Activated naive CD8-positive, alpha-beta T cell (primary cell): ENCODE measurements around the gene DNAJC30.
"Not testable (repeated sequence)": the region's sequence is repeated elsewhere in the genome, so short reads cannot be mapped to it uniquely, and the experiment has no call there.

Source experiments
- H3K27ac Mint-ChIP-seq: one replicate; pipeline ENCODE4 v1.8.0; 2021; ENCODE audit warnings: mixed read lengths
- H3K27me3 Mint-ChIP-seq: one replicate; pipeline ENCODE4 v1.8.0; 2021; ENCODE audit warnings: mixed read lengths
- H3K36me3 Mint-ChIP-seq: one replicate; pipeline ENCODE4 v1.8.0; 2021; ENCODE audit warnings: mixed read lengths
- H3K4me1 Mint-ChIP-seq: one replicate; pipeline ENCODE4 v1.8.0; 2021; ENCODE audit warnings: low read depth, mixed read lengths
- H3K4me3 Mint-ChIP-seq: one replicate; pipeline ENCODE4 v1.8.0; 2021; ENCODE audit warnings: mild to moderate bottlenecking, mixed read lengths
- H3K9me3 Mint-ChIP-seq: one replicate; pipeline ENCODE4 v1.8.0; 2021; ENCODE audit warnings: low read depth, mixed read lengths

The DNAJC30 gene

DNA sequence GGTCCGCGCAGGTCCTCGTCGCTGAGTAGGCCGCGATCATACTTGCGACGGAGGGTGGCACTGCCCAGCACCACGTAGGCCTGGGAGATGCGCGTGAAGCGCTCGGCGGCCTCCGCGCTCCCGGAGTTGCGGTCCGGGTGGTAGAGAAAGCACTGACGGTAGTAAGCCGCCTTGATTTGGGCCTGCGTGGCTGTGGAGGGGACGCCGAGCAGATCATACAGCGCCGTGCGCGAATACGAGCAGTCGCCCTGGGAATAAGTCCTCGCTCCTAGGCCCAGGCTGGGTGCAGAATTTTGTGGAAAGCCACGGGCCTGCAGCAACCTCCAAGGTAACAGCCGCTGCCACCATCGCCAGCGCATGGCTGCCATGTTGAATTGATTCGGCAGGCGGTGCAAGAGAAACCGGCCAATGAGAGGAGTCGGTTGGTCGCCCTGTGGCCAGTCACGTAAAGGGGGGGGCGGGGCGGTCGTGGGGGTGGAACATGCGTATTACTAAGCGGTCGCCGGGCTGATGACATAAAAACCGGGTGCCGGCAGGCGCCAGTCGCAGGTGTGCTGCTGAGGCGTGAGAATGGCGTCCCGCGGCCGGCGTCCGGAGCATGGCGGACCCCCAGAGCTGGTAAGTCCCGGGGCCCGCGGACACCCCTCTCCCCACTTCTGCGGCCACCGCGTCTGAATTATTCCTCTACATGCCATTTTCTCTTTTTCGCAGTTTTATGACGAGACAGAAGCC lies at the start of gene DNAJC30, which contains the start of gene BUD23:
DNAJC30 (minus strand) TSS at position 398 of the 732 bp plus-strand sequence; CDS start at position 368, 30 bp downstream.
BUD23 (plus strand) TSS at position 542 of the 732 bp plus-strand sequence; CDS start at position 571, 29 bp downstream.
- Mint-ChIP-seq H3K4me1 (peaks cover 33% of the 10 kb centered on the region), H3K9me3 (no peaks in the 10 kb centered on the region), H3K4me3 (peak within 1 kb of the TSS; percentile 100), H3K27me3 (no peaks in the 10 kb centered on the region), H3K27ac (peak within 1 kb of the TSS; percentile 96), H3K36me3 (peaks cover 6% of the 10 kb centered on the region)

DNA sequence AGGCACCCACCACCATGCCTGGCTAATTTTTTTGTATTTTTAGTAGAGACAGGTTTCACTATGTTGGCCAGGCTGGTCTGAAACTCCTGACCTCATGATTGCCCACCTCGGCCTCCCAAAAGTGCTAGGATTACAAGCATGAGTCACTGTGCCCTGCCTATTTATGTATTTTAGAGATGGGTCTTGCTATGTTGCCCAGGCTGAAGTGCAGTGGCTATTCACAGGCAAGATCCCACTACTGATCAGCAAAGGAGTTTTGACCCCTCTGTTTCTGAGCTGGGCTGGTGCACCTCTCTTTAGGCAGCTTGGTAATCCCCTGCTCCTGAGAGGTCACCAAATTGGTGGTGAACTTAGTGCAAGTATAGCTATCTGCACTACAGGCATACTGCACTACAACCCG lies 49.1 kb upstream of the DNAJC30 start:
- H3K9me3 Mint-ChIP-seq = no peaks in the 10 kb centered on the region
- H3K4me1 Mint-ChIP-seq = peaks cover 6% of the 10 kb centered on the region
- H3K36me3 Mint-ChIP-seq = no peaks in the 10 kb centered on the region
- H3K27me3 Mint-ChIP-seq = peaks cover 3% of the 10 kb centered on the region
- H3K27ac Mint-ChIP-seq = no peak overlapping the region
- H3K4me3 Mint-ChIP-seq = no peak overlapping the region

DNA sequence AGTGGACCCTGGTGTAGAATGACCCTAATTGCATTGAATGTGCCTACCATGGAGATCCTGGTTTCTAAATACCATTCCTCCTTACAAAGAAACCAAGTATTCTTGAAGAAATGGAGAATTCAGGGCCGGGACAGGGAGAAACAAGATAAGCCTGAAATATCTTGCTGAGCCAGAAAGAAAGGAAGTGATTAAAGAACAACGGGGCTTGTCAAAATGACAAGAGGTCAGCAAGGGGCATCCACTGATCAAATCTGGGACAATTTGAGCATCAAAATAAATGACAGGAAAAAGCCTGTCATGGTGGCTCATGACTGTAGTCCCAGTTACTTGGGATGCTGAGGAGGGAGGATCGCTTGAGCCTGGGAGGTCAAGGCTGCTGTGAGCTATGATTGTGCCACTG lies 47.2 kb upstream of the DNAJC30 start:
- Mint-ChIP-seq H3K27me3 (peaks cover 3% of the 10 kb centered on the region), H3K36me3 (no peaks in the 10 kb centered on the region), H3K4me3 (no peak overlapping the region), H3K9me3 (no peaks in the 10 kb centered on the region), H3K27ac (no peak overlapping the region), H3K4me1 (peaks cover 6% of the 10 kb centered on the region)

DNA sequence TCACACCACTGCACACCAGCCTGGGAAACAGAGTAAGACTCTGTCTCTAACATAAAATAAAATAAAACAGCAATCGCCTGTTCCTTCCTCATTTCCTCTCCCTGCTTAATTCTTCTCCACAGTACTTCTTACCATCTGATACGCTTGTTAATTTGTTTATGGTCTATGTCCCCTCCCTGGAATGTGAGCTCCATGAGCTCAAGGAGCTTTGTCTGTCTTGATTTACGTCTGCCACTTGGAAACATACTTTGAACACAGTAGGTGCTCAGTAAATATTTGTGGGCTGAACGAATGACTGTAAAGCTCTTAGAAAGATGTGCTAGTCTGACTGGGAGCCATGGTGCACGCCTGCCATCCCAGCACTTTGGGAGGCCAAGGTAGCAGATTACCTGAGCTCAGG lies 45.3 kb upstream of the DNAJC30 start:
- H3K4me3 Mint-ChIP-seq = no peak overlapping the region

DNA sequence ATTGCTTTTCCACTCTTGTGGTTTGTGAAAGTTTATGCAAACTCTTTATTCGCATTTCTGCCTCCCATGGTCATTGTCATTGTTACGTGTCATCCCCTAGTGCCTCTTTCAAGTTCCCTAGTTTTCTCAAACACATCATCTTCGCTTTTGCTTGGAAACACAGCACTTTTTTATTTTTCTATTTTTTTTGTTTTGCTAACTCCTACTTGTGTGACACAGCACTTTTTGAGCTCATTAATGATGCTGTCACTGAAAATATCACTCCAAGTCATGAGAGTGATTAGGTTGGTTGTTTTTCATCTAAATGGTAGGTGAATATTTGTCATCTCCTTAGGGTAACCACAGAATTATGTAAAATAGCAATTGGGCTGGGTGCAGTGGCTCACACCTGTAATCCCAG lies 44.7 kb upstream of the DNAJC30 start:
- Mint-ChIP-seq H3K9me3 (no peaks in the 10 kb centered on the region), H3K27ac (no peak overlapping the region), H3K27me3 (peaks cover 3% of the 10 kb centered on the region), H3K4me3 (no peak overlapping the region), H3K36me3 (no peaks in the 10 kb centered on the region), H3K4me1 (peaks cover 2% of the 10 kb centered on the region)

More for the DNA sequence above, 45.3 kb upstream of the DNAJC30 start:
- peaks cover 2% of the 10 kb centered on the region for H3K4me1 Mint-ChIP-seq
- no peaks in the 10 kb centered on the region for H3K9me3 Mint-ChIP-seq
- peaks cover 3% of the 10 kb centered on the region for H3K27me3 Mint-ChIP-seq
- no peaks in the 10 kb centered on the region for H3K36me3 Mint-ChIP-seq
- H3K27ac Mint-ChIP-seq = no peak overlapping the region

DNA sequence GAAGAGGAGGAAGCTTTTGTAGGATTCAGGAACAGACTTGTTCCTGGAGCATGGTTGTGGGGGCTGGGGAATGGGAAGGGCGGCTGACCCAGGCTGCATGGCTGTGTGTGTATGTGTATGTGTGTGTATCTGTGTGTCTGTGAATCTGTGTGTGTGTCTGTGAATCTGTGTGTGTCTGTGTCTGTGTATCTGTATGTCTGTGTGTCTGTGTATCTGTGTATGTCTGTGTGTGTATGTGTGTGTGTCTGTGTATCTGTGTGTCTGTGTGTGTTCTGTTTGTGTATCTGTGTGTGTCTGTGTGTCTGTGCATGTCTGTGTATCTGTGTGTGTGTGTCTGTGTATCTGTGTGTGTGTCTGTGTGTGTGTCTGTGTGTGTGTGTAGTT lies 42.8 kb upstream of the DNAJC30 start:
- H3K4me1 Mint-ChIP-seq = peaks cover 2% of the 10 kb centered on the region
- H3K27me3 Mint-ChIP-seq = peaks cover 3% of the 10 kb centered on the region
- H3K27ac Mint-ChIP-seq = no peak overlapping the region
- H3K36me3 Mint-ChIP-seq = no peaks in the 10 kb centered on the region
- no peaks in the 10 kb centered on the region for H3K9me3 Mint-ChIP-seq
- no peak overlapping the region for H3K4me3 Mint-ChIP-seq

DNA sequence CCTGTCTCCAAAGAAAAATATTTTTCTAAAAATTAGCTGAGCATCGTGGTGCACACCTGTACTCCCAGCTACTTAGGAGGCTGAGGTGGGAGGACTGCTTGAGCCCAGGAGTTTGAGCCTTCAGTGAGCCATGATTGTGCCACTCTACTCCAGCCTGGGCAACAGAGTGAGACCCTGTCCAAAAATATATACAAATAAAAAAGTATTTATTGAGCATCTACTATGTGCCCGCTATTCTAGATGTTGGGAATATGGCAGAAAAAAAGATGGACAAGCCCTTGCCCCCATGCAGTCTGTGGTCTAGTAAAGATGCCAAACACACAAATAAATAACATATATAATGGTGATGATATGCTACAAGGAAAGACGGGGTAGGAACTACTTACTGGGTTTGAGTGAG lies 40.6 kb upstream of the DNAJC30 start:
- Mint-ChIP-seq H3K4me1 (peaks cover 7% of the 10 kb centered on the region), H3K4me3 (no peak overlapping the region), H3K27me3 (peaks cover 3% of the 10 kb centered on the region), H3K9me3 (no peaks in the 10 kb centered on the region), H3K36me3 (no peaks in the 10 kb centered on the region), H3K27ac (no peak overlapping the region)

DNA sequence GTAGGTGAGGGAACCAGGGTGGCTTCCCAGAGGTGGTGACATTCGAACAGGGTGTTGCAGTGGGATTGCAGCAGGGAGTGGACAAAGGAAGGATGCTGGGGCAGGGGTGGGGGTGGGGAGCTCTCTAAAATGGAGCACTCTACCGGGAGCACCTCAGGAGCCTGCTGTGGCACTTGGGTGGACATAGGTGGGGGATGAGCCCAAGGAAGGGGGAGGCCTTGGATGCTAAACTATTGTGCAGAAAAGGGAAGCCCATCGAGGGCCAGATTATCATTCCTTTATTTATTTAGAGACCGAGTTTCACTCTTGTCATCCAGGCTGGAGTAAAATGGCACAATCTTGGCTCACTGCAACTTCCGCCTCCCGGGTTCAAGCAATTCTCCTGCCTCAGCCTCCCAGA lies 39.5 kb upstream of the DNAJC30 start:
- no peaks in the 10 kb centered on the region for H3K27me3 Mint-ChIP-seq
- no peak overlapping the region for H3K4me3 Mint-ChIP-seq
- peaks cover 12% of the 10 kb centered on the region for H3K4me1 Mint-ChIP-seq
- no peak overlapping the region for H3K27ac Mint-ChIP-seq
- no peaks in the 10 kb centered on the region for H3K9me3 Mint-ChIP-seq
- no peaks in the 10 kb centered on the region for H3K36me3 Mint-ChIP-seq

DNA sequence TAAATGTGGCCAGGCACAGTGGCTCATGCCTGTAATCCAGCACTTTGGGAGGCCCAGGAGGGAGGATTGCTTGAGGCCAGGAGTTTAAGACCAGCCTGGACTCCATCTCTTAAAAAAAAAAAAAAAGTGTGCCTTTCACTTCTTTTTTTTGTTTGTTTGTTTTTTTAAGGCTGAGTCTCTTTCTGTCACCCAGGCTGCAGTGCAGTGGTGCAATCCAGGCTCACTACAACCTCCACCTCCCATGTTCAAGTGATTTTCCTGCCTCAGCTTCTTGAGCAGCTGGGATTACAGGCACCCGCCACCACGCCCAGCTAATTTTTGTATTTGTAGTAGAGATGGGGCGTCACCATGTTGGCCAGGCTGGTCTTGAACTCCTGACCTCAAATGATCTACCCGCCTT lies 38.9 kb upstream of the DNAJC30 start:
- H3K9me3 Mint-ChIP-seq, H3K27me3 Mint-ChIP-seq, H3K4me3 Mint-ChIP-seq, H3K27ac Mint-ChIP-seq, H3K36me3 Mint-ChIP-seq: not testable (repeated sequence)
- H3K4me1 Mint-ChIP-seq = peaks cover 17% of the 10 kb centered on the region

DNA sequence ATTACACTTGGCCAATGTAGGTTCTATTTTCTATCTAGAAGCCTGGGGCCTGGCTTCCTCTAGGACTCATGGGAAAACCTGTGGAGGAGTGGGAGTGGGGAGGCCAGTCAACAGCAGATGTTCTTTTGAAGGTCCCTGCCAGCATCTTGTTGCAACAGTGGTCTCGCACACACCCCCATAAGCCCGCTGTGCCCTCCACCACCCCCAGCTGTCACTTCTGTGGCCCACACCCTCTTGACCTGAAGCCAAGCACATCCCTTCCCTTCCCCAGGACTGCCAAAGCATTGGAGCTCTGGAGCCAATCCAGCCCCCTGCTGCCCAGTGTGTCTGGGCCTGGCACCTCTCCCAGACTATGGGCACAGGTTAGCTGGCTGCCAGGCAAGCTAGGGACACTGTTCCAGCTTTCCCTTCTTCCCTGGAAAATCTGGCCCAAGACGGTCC lies 38.1 kb upstream of the DNAJC30 start:
- H3K4me1 Mint-ChIP-seq = peaks cover 22% of the 10 kb centered on the region
- peak overlapping the region; percentile 46 for H3K4me3 Mint-ChIP-seq

DNA sequence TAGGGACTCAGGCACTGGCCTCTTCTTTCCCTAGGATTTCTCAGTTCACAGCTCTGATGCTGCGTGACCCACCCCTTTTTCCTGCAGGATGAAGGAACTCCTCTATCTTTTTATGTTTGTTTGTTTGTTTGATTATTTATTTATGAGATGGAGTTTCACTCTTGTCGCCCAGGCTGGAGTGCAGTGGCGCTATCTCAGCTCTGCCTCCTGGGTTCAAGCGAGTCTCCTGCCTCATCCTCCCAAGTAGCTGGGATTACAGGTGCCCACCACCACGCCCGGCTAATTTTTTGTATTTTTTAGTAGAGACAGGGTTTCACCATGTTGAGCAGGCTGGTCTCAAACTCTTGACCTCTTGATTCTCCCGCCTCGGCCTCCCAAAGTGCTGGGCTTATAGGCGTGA lies 37.2 kb upstream of the DNAJC30 start:
- Mint-ChIP-seq H3K27ac (peak overlapping the region; percentile 22), H3K4me1 (peaks cover 30% of the 10 kb centered on the region), H3K4me3 (peak overlapping the region; percentile 79)
- H3K27me3 Mint-ChIP-seq, H3K9me3 Mint-ChIP-seq, H3K36me3 Mint-ChIP-seq: not testable (repeated sequence)

More for the DNA sequence above, 38.1 kb upstream of the DNAJC30 start:
- H3K27me3 Mint-ChIP-seq = no peaks in the 10 kb centered on the region
- H3K9me3 Mint-ChIP-seq = no peaks in the 10 kb centered on the region
- H3K27ac Mint-ChIP-seq = no peak overlapping the region
- H3K36me3 Mint-ChIP-seq = no peaks in the 10 kb centered on the region

DNA sequence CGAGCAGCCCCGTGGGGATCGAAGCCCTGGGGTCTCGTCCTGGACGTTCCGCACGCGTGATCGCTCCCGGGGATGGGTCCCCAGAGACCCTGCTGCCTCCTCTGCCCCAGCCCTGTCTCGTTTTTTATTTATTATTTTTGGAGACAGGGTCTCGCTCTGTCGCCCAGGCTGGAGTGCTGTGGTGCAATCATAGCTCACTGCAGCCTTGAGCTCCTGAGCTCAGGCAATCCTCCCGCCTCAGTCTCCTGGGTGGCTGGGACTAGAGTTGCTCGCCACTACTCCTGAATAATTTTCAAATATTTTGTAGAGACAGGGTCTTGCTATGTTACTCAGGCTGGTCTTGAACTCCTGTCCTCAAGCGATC lies 36.5 kb upstream of the DNAJC30 start:
- no peaks in the 10 kb centered on the region for H3K27me3 Mint-ChIP-seq
- H3K4me1 Mint-ChIP-seq = peaks cover 30% of the 10 kb centered on the region
- H3K4me3 Mint-ChIP-seq = peak overlapping the region; percentile 79
- H3K9me3 Mint-ChIP-seq = no peaks in the 10 kb centered on the region
- H3K36me3 Mint-ChIP-seq = peaks cover 2% of the 10 kb centered on the region
- no peak overlapping the region for H3K27ac Mint-ChIP-seq

DNA sequence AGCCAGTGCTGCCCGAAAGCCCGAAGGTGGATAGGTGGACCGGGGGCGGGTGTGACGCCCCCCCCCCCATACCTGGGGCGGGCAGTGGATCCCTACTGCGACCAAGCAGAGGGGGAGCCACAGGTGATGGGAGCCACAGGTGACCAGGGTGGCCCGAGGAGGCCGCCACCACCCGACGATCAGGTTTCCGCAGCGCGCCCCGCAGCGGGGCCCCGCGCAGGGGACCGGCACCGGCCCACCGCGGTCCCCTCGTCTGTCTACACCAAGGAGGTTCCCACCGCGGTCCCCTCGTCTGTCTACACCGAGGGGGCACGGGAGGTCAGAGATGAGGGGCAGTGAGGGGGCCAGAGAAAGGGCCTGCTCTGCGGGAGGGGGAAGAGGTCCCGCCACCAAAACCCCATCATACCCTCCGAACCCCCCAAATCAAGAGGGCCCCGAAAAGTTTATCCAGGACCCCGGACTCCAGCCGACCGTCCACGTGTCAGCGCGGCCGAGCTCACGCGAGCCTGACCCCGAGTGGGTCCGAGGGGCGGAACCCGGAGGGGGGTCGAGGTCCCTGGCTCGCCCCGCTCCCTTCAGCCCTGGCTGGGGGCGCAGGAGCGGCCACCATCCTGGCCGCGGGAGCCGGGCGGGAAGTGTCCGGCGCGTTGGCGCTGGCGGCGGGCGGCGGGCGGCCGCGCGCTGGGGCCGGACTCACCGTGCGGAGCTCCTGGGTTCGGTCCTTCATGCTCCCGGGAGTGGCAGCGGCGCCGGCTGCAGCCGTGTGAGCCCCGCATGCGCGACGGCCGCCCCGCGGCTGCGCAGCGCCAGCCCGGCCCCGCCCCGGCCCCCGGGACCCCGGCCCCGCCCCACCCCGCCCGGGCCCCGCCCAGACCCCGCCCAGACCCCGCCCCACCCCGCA lies 35.9 kb upstream of the DNAJC30 start, which contains the start of gene STX1A:
STX1A (minus strand) TSS at position 765 of the 901 bp plus-strand sequence; CDS start at position 727, 38 bp downstream.
- peak within 1 kb of the TSS; percentile 22 for H3K27ac Mint-ChIP-seq
- H3K36me3 Mint-ChIP-seq = peaks cover 2% of the 10 kb centered on the region
- H3K4me1 Mint-ChIP-seq = peaks cover 29% of the 10 kb centered on the region
- H3K9me3 Mint-ChIP-seq = no peaks in the 10 kb centered on the region
- no peaks in the 10 kb centered on the region for H3K27me3 Mint-ChIP-seq
- H3K4me3 Mint-ChIP-seq = peak within 1 kb of the TSS; percentile 89

DNA sequence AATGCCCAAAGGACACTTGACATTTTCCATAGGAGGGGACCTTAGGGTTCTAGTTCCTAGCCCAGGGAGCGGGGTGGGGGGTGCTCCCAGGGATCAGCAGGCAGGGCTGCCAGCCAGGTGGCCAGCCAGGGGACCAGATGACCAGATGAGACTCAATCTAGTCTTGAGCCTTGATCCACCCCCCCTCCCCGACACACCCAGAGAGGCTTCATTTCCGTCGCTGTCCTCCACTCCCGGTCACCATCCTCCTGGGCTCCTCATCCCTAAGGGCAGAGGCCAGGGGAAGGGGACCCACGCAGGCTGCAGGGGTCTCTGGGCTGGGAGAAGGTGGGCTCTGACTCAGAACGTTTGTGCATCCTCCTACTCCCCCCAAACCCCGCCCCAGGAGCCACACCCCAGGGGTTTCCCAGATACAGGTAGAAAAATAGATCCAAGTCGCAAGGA lies 35.2 kb upstream of the DNAJC30 start:
- H3K4me3 Mint-ChIP-seq = peak overlapping the region; percentile 89
- no peaks in the 10 kb centered on the region for H3K27me3 Mint-ChIP-seq
- H3K4me1 Mint-ChIP-seq = peaks cover 29% of the 10 kb centered on the region
- H3K36me3 Mint-ChIP-seq = peaks cover 2% of the 10 kb centered on the region
- H3K27ac Mint-ChIP-seq = no peak overlapping the region
- no peaks in the 10 kb centered on the region for H3K9me3 Mint-ChIP-seq

DNA sequence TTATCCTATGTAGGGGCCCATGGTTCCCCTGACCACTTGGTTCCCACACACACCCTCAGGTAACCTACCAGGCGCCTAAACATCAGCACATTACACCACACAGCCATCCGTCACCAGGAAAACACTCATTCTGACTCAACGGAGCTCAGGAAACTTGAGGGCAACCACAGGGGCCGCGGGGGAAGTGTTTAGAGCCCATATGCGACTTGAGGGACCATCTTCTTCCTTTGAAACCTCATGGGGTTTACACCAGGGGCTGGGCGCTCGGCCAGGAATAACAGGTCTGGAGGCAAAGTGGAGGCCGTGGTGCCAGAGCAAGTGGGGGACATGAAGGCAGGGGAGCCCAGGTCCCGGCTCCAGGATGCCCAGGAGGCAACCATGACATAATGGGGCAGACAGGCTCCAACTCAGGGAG lies 34.7 kb upstream of the DNAJC30 start:
- peaks cover 2% of the 10 kb centered on the region for H3K36me3 Mint-ChIP-seq
- no peaks in the 10 kb centered on the region for H3K27me3 Mint-ChIP-seq
- H3K4me1 Mint-ChIP-seq = peaks cover 30% of the 10 kb centered on the region
- peak overlapping the region; percentile 74 for H3K27ac Mint-ChIP-seq
- no peaks in the 10 kb centered on the region for H3K9me3 Mint-ChIP-seq
- H3K4me3 Mint-ChIP-seq = peak overlapping the region; percentile 89
